Head of caudate nucleus (tissue), 42 donors: Measurements from ENCODE around the gene PBX2.
A peak's percentile ranks its signal among the peaks of the same experiment; 100 is the strongest.
"Not testable (repeated sequence)": the region's sequence is repeated elsewhere in the genome, so short reads cannot be mapped to it uniquely, and the experiment has no call there.

ENCODE experiments used
- DNase-seq, 42 donors: peaks; one replicate each; pipeline versions ENCODE4 v3.0.0 to v3.0.0-alpha.2; 2020 to 2021; ENCODE audit warnings: mixed read lengths in 7 of 42
- intact Hi-C: fragments of 100-400 bp; cut with DNase I; formaldehyde crosslinking; loops from one replicate; pipeline ENCODE4 v1.15.0; 2022

PBX2 gene

GRCh38 chr6:32208996-32209395, 19.0 kb upstream of the PBX2 start:
- intact Hi-C loops = no loop called here

GRCh38 chr6:32204268-32204715, 14.3 kb upstream of the PBX2 start:
- DNase-seq = no peak
- intact Hi-C loops = no loop called here

More at GRCh38 chr6:32208996-32209395, 19.0 kb upstream of the PBX2 start:
- no peak for DNase-seq

- intact Hi-C loops = no loop called here
- DNase-seq = no peak
Observed at GRCh38 chr6:32203426-32204267, 13.6 kb upstream of the PBX2 start.

GRCh38 chr6:32202186-32202585, 12.2 kb upstream of the PBX2 start:
- intact Hi-C loops = no loop called here
- DNase-seq = no peak

- intact Hi-C loops = no loop called here
- no peak for DNase-seq
Observed at GRCh38 chr6:32200711-32201475, 10.9 kb upstream of the PBX2 start.

GRCh38 chr6:32198866-32199265, 8.9 kb upstream of the PBX2 start:
- DNase-seq = no peak
- intact Hi-C loops = loop anchor here (5.0 kb wide), 1 partner anchor 72 kb away; the partner anchor contains the start of gene ATF6B

GRCh38 chr6:32198345-32198696, 8.3 kb upstream of the PBX2 start:
- intact Hi-C loops = loop anchor here (5.0 kb wide), 1 partner anchor 71 kb away; the partner anchor contains the start of gene ATF6B
- DNase-seq = no peak

GRCh38 chr6:32196682-32197616, 6.9 kb upstream of the PBX2 start:
- DNase-seq = peak in 22 of 42 donors; percentile 11 to 70 (median 44)
- intact Hi-C loops = loop anchor here (2.0 to 5.0 kb wide), 2 partner anchors 48 to 70 kb away; partner anchors contain the start of gene ATF6B

GRCh38 chr6:32195902-32196681, 6.1 kb upstream of the PBX2 start:
- DNase-seq = peak; percentile 87 to 98 (median 94)
- intact Hi-C loops = loop anchor here (2.0 to 5.0 kb wide), 2 partner anchors 49 to 69 kb away; partner anchors contain the start of gene ATF6B

GRCh38 chr6:32195652-32195901, 5.6 kb upstream of the PBX2 start:
- intact Hi-C loops = loop anchor here (5.0 kb wide), 1 partner anchor 68 kb away; the partner anchor contains the start of gene ATF6B
- peak; percentile 100 for DNase-seq

GRCh38 chr6:32194825-32195651, 5.0 kb upstream of the PBX2 start:
- peak in 21 of 42 donors; percentile 19 to 75 (median 52) for DNase-seq
- intact Hi-C loops = loop anchor here (5.0 kb wide), 1 partner anchor 68 kb away; the partner anchor contains the start of gene ATF6B

GRCh38 chr6:32194388-32194787, 4.4 kb upstream of the PBX2 start:
- intact Hi-C loops = no loop called here
- no peak for DNase-seq

- intact Hi-C loops, DNase-seq: not testable (repeated sequence)
Observed at GRCh38 chr6:32193096-32193495, 3.1 kb upstream of the PBX2 start.

GRCh38 chr6:32192608-32193039, 2.6 kb upstream of the PBX2 start, which contains the start of gene GPSM3:
TSS of gene GPSM3 (minus strand) at chr6:32192643. CDS start at chr6:32192513, 130 bp downstream.
- intact Hi-C loops = no loop called here
- peak in 9 of 42 donors; percentile 23 to 46 (median 37) for DNase-seq

- DNase-seq = no peak
- intact Hi-C loops = no loop called here
Observed at GRCh38 chr6:32191696-32192607, 1.9 kb upstream of the PBX2 start.
